ENCODE data around the gene THBS2.

The THBS2 gene

DNA sequence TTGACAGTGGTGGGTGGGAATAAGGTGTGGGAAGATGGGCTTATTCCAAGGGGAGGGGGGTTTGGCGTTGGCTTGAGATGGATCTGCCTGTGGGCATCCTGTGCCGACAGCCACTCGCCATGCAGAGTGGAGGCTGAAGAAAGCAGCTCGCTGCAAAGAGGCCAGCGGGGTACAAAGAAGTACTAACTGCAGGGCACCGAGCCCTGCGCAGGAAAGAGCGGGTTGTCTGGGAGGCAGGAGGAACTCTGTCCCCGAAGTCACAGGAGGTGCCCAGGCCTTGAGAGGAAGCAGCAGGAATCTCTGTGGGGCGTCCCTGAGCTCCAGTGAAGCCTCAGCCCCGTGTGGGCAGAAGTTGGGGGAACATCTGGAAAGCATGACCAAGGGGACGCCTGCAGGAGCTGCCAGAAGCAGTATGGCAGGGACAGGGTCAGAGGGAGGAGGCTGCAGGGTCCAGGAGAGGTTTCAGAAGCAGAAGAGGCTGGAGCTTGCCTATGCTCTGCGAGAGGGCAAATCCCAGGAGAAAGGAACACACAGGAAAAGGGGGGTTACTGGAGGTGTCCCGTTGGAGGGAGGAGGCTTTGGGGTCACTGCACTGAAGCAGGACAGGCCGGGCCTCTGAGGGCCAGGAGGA lies 77.2 kb downstream of the THBS2 start:
- TF ChIP-seq, protein P1, sequence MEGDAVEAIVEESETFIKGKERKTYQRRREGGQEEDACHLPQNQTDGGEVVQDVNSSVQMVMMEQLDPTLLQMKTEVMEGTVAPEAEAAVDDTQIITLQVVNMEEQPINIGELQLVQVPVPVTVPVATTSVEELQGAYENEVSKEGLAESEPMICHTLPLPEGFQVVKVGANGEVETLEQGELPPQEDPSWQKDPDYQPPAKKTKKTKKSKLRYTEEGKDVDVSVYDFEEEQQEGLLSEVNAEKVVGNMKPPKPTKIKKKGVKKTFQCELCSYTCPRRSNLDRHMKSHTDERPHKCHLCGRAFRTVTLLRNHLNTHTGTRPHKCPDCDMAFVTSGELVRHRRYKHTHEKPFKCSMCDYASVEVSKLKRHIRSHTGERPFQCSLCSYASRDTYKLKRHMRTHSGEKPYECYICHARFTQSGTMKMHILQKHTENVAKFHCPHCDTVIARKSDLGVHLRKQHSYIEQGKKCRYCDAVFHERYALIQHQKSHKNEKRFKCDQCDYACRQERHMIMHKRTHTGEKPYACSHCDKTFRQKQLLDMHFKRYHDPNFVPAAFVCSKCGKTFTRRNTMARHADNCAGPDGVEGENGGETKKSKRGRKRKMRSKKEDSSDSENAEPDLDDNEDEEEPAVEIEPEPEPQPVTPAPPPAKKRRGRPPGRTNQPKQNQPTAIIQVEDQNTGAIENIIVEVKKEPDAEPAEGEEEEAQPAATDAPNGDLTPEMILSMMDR (IDR thresholded peaks at IDR 0.05; ENCODE audit: low read length, missing control alignments): no peak
- no peak for DNase-seq (ENCODE audit: low read depth)
- H3K4me3 ChIP-seq (replicated peaks; ENCODE audit: low read depth, low read length): no peak overlapping the region

DNA sequence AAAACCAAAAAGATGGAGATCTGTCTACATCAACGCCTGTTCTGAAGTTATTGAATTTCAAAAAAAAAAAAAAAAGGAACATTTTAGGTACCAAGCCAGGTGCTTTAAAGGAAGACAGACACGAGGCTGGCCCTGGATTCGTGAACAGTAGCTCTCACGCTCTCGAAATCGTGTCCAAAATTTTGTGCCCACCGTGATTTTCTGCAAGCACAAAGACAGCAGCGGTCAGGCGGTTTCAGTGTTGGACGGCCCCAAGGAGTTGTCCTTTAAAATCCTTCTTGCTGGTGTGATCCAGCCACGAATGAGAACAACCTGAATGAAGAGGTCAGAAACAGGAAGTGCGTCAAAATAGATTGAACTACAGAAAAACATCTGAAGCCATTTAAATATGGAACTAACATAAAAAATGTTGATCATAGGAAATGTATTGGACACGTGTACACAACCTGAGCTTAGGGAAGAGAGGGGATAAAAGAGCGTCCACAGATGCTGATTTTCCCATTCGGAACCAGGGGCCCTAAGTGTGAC lies 78.2 kb downstream of the THBS2 start:
- no peak for DNase-seq (ENCODE audit: low read depth)
- no peak overlapping the region for H3K4me3 ChIP-seq (replicated peaks; ENCODE audit: low read depth, low read length)
- TF ChIP-seq, protein P1 (IDR thresholded peaks at IDR 0.05; ENCODE audit: low read length, missing control alignments): no peak

DNA sequence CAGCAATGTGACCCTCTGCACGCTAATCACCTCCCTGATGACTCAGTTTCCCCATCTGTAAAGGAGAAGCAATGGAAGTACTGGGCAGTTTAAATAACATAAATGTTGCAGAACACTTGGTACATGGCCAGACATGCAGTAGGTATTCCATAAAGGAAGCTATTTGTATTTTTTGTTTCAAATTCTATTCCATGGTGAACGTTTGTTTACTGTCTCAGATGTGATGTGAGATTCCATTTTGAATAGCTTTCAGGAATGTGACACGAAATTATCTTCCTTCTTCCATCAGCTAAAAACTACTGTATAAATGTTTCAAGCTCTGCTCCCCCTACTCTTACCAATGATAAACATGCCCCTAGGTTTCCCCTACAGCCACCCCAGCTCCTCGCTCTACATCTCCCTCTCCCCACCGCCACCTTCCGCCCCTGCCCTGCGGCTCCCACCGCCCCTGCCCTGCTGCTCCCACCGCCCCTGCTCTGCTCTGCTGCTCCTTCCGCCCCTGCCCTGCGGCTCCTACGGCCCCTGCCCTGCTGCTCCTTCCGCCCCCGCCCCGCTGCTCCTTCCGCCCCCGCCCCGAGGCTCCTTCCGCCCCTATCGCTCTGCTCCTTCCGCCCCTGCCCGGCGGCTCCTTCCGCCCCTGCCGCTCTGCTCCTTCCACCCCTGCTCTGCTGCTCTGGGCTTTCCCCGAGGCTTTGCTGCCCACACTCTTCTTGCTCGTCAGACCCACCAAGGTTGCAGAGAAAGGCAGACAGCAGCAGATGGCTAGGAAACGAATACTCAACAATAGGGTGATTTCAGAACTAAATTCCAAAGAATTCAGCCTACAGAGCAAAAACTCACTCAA lies 78.9 kb downstream of the THBS2 start:
- H3K4me3 ChIP-seq (replicated peaks; ENCODE audit: low read depth, low read length): no peak overlapping the region
- TF ChIP-seq, protein P1 (IDR thresholded peaks at IDR 0.05; ENCODE audit: low read length, missing control alignments): no peak
- DNase-seq (ENCODE audit: low read depth): no peak

DNA sequence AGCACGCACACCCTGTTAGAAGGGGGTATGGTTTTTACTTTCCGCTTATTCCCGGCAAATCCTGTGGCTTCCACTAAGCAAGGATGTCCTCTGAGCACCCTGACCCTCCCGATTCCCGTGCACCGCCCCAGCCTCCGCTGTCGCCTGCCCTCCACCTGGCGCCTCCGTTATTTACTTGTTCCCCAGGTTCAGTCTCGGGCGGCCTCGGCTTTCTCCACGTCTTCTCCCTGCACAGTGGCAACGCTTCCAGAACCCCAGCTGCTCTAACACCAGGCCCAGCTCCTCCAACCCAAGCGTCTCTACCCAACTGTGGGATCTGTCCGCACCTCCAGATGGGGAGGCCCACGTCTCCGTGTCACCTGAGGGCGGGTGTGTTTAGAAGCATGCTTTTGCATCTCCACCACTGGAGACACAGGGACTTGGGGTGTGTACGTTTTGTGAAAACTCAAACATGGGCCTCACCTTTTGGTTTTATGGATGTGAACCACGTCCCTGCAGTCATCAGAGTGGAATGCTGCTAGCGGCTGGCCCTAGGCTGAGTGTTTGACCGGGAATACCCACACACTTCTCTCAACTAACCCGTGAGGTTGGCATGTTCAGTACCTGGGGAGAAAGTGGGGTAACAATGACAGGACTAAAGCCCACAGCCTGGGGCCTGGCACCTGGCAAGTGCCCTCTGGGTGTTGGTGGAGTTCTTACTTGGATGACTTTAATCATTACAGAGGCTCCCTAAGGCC lies 79.9 kb downstream of the THBS2 start:
- DNase-seq (ENCODE audit: low read depth): no peak
- TF ChIP-seq, protein P1 (IDR thresholded peaks at IDR 0.05; ENCODE audit: low read length, missing control alignments): no peak
- H3K4me3 ChIP-seq (replicated peaks; ENCODE audit: low read depth, low read length): no peak overlapping the region

DNA sequence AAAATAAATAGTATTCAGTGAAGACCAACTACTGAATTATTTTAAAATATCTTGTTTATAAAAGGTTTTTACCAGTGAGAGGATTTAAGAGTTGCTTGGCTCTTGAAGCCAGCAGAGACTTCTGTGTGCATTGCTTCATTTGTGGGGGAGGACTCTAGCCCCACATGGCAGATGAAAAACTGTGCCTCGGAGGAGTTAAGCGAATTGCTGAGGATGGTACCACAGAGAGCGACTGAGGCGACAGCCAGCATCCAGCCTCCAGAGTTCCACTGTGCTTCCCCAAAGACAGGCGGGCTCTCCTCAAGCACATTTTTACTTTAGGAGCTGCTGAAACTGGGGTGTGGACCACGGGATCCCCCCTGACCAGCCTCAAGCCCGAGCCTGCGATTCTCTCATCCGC lies 80.7 kb downstream of the THBS2 start:
- DNase-seq (ENCODE audit: low read depth): peak; percentile 38
- no peak overlapping the region for H3K4me3 ChIP-seq (replicated peaks; ENCODE audit: low read depth, low read length)
- TF ChIP-seq, protein P1 (IDR thresholded peaks at IDR 0.05; ENCODE audit: low read length, missing control alignments): no peak

DNA sequence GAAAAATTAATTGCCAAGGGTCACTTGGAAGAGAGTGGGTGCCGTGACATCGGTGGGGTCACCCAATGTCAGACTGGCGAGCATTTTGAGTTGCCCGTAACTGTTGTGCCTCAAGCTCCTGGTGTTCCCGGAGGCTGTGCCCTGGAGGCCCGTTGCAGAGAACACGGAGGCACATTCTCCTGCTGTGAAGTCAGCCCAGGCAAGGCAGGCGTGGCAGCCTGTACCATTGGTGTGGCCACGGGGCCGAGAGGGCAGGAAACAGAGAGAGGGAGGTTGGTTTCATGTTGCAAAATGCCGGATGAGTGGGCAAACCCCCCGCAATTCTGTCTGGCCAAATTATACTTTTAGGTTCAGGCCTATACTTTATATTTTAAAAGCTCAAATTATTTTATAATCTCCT lies 81.2 kb downstream of the THBS2 start:
- TF ChIP-seq, protein P1 (IDR thresholded peaks at IDR 0.05; ENCODE audit: low read length, missing control alignments): no peak
- DNase-seq (ENCODE audit: low read depth): peak; percentile 89
- no peak overlapping the region for H3K4me3 ChIP-seq (replicated peaks; ENCODE audit: low read depth, low read length)

All from fibroblast of pulmonary artery (primary cell).